HFF-Myc (cell line): ENCODE data around the gene SPECC1.
"Not testable (repeated sequence)": the region's sequence is repeated elsewhere in the genome, so short reads cannot be mapped to it uniquely, and the experiment has no call there.

Source experiments
- DNase-seq: peaks from one replicate; pipeline ENCODE4 v3.0.0-alpha.2; 2011; ENCODE audit warnings: low read depth; ENCODE audit errors: extremely low read depth
- H3K4me3 ChIP-seq: replicated peaks from 2 replicates; pipeline ENCODE4 v1.5.1; 2011; ENCODE audit warnings: low read depth, mild to moderate bottlenecking, control low read depth, low read length
- TF ChIP-seq, protein P1 (sequence below): IDR thresholded peaks from 2 replicates; pipeline ENCODE4 v1.5.1; 2012; ENCODE audit warnings: mild to moderate bottlenecking, low read depth, low read length, control low read depth; ENCODE audit errors: missing control alignments

The SPECC1 gene

DNA sequence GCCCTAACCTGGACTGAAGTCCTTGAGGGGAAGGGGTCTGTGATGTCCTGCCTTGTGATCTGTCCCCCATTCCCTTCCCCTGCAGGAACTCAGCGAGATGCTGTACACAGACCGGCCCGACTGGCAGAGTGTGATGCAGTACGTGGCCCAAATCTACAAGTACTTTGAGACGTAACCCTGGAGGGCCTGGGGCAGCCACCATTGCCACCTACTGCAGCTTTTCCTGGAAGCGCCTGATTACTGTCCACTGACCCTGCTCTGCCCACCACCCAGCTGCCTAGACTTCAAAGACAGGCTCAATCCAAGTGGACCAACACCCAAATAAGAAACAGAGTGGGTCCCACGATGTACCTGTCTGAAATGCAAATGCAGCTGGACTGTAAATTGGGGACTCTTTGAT lies 304.7 kb downstream of the SPECC1 start:
- TF ChIP-seq, protein P1, sequence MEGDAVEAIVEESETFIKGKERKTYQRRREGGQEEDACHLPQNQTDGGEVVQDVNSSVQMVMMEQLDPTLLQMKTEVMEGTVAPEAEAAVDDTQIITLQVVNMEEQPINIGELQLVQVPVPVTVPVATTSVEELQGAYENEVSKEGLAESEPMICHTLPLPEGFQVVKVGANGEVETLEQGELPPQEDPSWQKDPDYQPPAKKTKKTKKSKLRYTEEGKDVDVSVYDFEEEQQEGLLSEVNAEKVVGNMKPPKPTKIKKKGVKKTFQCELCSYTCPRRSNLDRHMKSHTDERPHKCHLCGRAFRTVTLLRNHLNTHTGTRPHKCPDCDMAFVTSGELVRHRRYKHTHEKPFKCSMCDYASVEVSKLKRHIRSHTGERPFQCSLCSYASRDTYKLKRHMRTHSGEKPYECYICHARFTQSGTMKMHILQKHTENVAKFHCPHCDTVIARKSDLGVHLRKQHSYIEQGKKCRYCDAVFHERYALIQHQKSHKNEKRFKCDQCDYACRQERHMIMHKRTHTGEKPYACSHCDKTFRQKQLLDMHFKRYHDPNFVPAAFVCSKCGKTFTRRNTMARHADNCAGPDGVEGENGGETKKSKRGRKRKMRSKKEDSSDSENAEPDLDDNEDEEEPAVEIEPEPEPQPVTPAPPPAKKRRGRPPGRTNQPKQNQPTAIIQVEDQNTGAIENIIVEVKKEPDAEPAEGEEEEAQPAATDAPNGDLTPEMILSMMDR: no peak
- no peak for DNase-seq
- no peak overlapping the region for H3K4me3 ChIP-seq

DNA sequence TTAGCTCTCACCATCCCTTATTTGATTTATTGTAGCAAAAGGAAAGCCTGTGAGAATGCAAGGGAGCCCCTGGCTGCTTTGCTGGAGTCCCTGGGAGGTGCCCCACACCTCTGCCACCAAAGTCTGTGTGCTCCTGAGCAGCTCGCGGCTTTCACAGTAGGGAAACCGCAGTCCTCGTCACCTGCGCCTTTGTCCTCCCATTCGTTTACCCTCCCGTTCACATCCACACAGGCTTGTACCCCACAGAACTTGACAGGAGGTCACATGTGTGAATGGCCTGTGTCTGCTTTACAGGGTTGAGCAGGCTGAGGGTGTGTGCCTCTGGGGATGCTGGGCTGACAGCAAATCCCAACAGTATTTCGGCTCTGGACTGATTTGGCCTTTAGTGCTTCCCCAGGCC lies 305.7 kb downstream of the SPECC1 start:
- DNase-seq: no peak
- H3K4me3 ChIP-seq: no peak overlapping the region
- TF ChIP-seq, protein P1: no peak

DNA sequence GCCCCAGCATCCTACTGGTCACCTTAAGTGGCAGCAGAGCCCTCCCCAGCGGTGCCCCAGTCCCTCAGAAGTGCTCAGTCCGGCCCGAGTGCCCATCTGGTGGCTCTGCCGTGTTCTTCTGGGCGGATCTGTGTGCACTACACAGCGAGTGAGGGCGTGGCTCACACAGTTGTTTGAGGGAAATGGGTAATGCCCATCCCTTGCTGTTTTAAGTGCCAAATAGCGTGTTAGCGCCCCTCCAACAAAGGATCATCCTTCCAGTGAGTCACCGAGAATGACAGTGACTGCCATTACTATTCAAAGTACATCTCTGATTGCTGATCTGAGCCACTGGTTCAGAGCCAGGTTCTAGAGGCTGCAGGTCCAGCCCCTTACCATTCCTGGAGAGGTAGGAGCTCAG lies 306.2 kb downstream of the SPECC1 start:
- TF ChIP-seq, protein P1: no peak
- no peak for DNase-seq
- no peak overlapping the region for H3K4me3 ChIP-seq

DNA sequence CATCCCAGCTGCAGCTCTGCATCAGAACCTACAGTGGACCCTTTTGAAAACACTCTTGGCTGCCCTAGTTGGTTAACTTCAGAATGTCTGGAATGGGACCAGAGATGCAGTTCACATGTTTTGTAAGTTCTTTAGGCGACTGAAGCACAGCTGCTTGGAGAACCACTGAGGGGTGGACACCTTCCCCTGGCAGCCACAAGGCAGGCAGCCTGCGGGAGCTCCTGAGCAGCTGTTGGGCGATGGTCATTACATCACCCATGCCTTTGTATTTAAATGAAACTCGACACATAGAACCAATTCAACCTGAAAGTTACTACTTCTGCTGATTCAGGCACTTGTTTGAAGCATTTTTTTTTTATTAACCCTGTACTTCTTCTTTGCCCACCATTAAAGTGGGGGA lies 306.7 kb downstream of the SPECC1 start:
- no peak for DNase-seq

DNA sequence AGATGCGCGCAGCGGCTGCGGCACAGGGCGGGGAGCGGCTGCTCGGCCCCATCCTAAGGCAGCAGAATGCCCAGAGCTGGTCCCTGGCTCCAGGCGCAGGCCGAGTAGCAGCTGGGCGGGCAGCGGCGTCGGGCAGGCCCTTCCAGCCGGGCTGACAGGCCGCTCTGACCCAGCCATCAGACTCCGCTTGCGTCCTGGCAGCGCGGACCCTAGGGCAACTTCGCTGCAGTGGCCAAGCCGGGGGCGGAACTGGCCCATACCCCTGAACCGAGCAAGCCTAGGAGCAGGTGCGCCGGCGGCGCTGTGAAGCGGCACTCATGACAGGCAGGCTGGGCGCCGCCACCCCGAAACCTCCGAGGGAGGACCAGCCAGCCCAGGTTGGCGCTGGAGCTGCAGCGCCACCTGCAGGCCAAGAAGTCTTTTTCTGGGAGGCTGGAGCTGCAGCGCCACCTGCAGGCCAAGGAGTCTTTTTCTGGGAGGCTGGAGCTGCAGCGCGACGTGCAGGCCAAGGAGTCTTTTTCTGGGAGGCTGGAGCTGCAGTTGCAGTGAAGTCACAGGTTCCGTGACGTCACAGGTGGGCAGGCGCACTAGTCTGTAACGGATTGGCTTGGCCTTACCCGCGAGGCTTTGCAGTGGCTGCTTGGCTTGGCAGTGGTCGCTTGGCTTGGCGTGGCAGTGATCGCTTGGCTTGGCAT lies 311.5 kb downstream of the SPECC1 start:
- not testable (repeated sequence) for DNase-seq, H3K4me3 ChIP-seq
- TF ChIP-seq, protein P1: peak; percentile 71

More for the DNA sequence above, 306.7 kb downstream of the SPECC1 start:
- TF ChIP-seq, protein P1: no peak
- H3K4me3 ChIP-seq: no peak overlapping the region

DNA sequence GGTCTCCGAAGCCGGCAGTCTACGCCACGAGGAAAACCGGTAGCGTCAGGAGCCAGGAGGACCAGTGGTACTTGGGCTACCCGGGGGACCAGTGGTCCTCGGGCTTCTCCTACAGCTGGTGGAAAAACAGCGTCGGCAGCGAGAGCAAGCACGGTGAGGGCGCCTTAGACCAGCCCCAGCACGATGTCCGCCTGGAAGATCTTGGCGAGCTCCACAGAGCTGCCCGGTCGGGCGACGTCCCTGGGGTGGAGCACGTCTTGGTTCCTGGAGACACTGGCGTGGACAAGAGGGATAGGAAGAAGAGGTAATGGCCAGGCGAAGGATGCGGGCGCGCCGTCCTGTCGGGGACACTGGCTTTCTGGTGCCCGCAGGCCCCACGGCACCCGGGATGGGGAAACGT lies 312.2 kb downstream of the SPECC1 start:
- not testable (repeated sequence) for H3K4me3 ChIP-seq, DNase-seq

DNA sequence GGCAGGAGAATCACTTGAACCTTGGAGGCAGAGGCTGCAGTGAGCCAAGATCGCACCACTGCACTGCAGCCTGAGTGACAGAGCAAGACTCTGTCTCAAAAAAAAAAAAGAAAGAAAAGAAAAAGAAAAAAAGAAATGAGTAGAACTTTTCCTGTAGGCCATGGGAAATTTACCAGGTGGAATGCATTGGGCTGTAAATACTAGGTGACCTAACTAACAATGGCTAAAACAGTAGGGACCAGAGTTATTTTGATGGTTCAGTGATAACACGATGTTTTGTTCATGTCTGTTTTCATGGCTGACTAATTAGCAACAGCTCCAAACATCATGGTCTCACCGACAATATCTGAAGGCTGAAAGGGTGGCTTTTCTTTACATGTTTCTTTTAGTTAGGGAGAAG lies 318.6 kb downstream of the SPECC1 start:
- not testable (repeated sequence) for DNase-seq, H3K4me3 ChIP-seq

DNA sequence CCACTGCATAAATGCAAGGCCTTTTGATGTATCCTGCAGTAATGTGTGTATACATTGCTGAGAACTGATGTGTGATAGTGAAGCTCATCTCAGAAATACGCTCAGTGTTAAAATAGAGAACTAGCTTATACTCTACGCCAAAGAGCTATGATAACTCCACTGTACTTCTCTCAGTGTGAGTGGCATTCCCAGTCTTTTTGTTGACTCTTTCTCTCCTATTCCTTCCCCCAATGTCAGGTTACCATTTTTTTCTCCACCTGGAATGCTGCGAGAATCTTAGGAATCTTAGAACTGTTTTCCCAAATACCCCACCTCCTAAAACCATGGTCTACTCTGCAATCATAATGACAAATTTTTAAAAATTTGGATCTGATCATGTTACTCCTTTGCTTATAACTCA lies 342.2 kb downstream of the SPECC1 start:
- DNase-seq: not testable (repeated sequence)

DNA sequence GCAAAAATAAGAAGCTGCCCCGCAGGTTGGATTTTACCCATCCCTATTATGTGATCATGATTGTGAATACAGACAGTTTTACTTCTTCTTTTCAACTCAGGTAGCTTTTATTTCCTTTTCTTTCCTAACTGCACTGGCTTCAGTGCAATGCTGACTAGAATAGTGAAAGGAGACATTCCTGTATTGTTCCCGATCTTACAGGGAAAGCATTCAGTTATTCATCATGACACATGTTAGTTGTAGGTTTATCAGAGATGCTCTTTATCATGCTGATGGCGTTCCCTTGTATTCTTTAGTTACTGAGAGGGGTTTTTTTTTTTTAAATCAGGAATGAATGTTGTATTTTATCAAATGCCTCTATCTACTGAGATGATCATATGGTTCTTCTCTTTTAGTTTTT lies 343.4 kb downstream of the SPECC1 start:
- DNase-seq, H3K4me3 ChIP-seq: not testable (repeated sequence)

More for the DNA sequence above, 342.2 kb downstream of the SPECC1 start:
- not testable (repeated sequence) for H3K4me3 ChIP-seq

DNA sequence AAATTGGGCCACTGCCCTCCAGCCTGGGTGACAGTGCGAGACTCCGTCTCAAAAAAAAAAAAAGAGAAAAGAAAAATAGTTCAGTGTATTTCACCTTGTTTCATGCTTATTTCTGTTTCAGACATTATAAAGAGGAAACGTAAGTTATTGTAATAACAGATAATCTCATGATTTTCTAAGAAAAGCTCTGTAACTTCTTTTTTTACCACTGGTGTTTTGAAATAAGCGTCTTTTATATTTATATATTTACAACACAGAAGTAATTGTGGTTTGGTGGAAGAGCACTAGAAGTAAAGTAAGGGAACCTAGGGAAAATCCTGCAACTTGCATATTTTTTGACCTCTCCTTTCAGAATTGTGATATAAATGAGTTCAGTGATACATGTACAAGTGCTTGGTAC lies 354.7 kb downstream of the SPECC1 start:
- not testable (repeated sequence) for H3K4me3 ChIP-seq, DNase-seq
